Tibial nerve (tissue), 4 donors: ENCODE measurements around the gene PREP.

ENCODE experiments used
- EP300 ChIP-seq, 2 donors: sonication (generic); formaldehyde crosslinking; IDR thresholded peaks; one replicate each; pipeline ENCODE4 v1.6.1; 2017; ENCODE audit warnings: antibody characterized with exemption in 2 of 2, mild to moderate bottlenecking in 1 of 2
- POLR2A ChIP-seq, 2 donors: fragments of 450-650 bp; IDR thresholded peaks; one replicate each; pipeline ENCODE4 v1.6.1; 2017; ENCODE audit warnings: antibody characterized with exemption in 2 of 2, mild to moderate bottlenecking in 2 of 2, moderate library complexity in 2 of 2
- TF ChIP-seq, protein P1 (sequence below), 5 experiments: fragments of 200-600 bp in 3 of 5; fragments of 450-650 bp in 2 of 5; sonication (generic) in 3 of 5; IDR thresholded peaks; one replicate each; pipeline ENCODE4 v1.5.1; 2016 to 2019; ENCODE audit warnings: antibody characterized with exemption in 5 of 5, mild to moderate bottlenecking in 3 of 5, moderate library complexity in 2 of 5

DNA sequence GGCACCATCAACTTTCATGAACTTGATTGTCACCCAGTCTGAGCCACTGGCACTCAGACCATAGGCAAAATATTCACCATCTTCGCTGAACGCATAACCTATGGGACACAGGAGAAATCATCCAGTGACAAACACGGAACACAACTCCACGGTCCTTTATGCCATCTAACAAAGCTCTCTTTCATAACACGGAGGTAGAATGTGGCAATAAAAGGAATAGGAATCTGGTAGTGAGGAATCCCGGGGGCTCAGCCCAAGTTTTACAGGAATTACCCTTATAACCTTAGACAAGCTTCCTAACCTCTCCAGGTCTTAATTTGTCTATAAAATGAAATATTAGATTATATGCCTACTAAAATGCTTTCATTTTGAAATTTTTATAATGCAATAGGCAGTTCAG, 29.4 kb downstream of the PREP start:
- TF ChIP-seq EP300 (IDR thresholded peaks at IDR 0.05) (no peak), POLR2A (IDR thresholded peaks at IDR 0.05) (no peak)
- TF ChIP-seq, protein P1, sequence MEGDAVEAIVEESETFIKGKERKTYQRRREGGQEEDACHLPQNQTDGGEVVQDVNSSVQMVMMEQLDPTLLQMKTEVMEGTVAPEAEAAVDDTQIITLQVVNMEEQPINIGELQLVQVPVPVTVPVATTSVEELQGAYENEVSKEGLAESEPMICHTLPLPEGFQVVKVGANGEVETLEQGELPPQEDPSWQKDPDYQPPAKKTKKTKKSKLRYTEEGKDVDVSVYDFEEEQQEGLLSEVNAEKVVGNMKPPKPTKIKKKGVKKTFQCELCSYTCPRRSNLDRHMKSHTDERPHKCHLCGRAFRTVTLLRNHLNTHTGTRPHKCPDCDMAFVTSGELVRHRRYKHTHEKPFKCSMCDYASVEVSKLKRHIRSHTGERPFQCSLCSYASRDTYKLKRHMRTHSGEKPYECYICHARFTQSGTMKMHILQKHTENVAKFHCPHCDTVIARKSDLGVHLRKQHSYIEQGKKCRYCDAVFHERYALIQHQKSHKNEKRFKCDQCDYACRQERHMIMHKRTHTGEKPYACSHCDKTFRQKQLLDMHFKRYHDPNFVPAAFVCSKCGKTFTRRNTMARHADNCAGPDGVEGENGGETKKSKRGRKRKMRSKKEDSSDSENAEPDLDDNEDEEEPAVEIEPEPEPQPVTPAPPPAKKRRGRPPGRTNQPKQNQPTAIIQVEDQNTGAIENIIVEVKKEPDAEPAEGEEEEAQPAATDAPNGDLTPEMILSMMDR (IDR thresholded peaks at IDR 0.05), result no peak
